HS-5 (cell line): ENCODE measurements around the gene CD3E.
"Not testable (repeated sequence)": the region's sequence is repeated elsewhere in the genome, so short reads cannot be mapped to it uniquely, and the experiment has no call there.

Source experiments
- DNase-seq: peaks from one replicate; pipeline ENCODE4 v3.0.0-alpha.2; 2012; ENCODE audit warnings: low read depth

Gene CD3E

GRCh38 chr11:118291477-118292135 lies 12.9 kb upstream of the CD3E start:
- DNase-seq, result no peak

- no peak for DNase-seq
Observed at GRCh38 chr11:118294053-118294452, 10.5 kb upstream of the CD3E start.

GRCh38 chr11:118295199-118295598 lies 9.3 kb upstream of the CD3E start:
- DNase-seq, result no peak

GRCh38 chr11:118295815-118296454 lies 8.6 kb upstream of the CD3E start:
- no peak for DNase-seq

GRCh38 chr11:118301600-118302195 lies 2.8 kb upstream of the CD3E start:
- DNase-seq, result no peak

- no peak for DNase-seq
Observed at GRCh38 chr11:118304227-118304567, 333 bp upstream of the CD3E start.

GRCh38 chr11:118305726-118306125 lies 1.2 kb downstream of the CD3E start:
- DNase-seq, result no peak

GRCh38 chr11:118306556-118306955 lies 2.0 kb downstream of the CD3E start:
- DNase-seq, result no peak

GRCh38 chr11:118308995-118309528 lies 4.5 kb downstream of the CD3E start:
- DNase-seq, result not testable (repeated sequence)

- no peak for DNase-seq
Observed at GRCh38 chr11:118310271-118310670, 5.7 kb downstream of the CD3E start.

GRCh38 chr11:118310781-118311485 lies 6.4 kb downstream of the CD3E start:
- DNase-seq, result no peak

GRCh38 chr11:118311518-118311917 lies 7.0 kb downstream of the CD3E start:
- no peak for DNase-seq

GRCh38 chr11:118312328-118312727 lies 7.8 kb downstream of the CD3E start:
- no peak for DNase-seq

GRCh38 chr11:118313242-118313641 lies 8.7 kb downstream of the CD3E start:
- DNase-seq, result no peak

- DNase-seq, result no peak
Observed at GRCh38 chr11:118314988-118315411, 10.5 kb downstream of the CD3E start.

- no peak for DNase-seq
Observed at GRCh38 chr11:118318124-118318523, 13.6 kb downstream of the CD3E start.

- no peak for DNase-seq
Observed at GRCh38 chr11:118318581-118319336, 14.2 kb downstream of the CD3E start.

- no peak for DNase-seq
Observed at GRCh38 chr11:118319337-118319707, 14.8 kb downstream of the CD3E start.

GRCh38 chr11:118320515-118320914 lies 16.0 kb downstream of the CD3E start:
- no peak for DNase-seq

- DNase-seq, result no peak
Observed at GRCh38 chr11:118321386-118322082, 17.0 kb downstream of the CD3E start.

GRCh38 chr11:118322721-118323120 lies 18.2 kb downstream of the CD3E start:
- DNase-seq, result no peak
